Testis (tissue), 2 donors: Measurements from ENCODE around the gene TNS3.

Source experiments
- CTCF ChIP-seq, 3 experiments: fragments of 450-650 bp in 2 of 3; fragments of 200-600 bp in 1 of 3; sonication (generic) in 1 of 3; IDR thresholded peaks; one replicate each; pipeline ENCODE4 v1.5.1; 2016 to 2019; ENCODE audit warnings: antibody characterized with exemption in 3 of 3, mild to moderate bottlenecking in 2 of 3, moderate library complexity in 1 of 3
- POLR2A ChIP-seq: fragments of 450-650 bp; IDR thresholded peaks from one replicate; pipeline ENCODE4 v1.6.1; 2017; ENCODE audit warnings: antibody characterized with exemption, mild to moderate bottlenecking, moderate library complexity

DNA sequence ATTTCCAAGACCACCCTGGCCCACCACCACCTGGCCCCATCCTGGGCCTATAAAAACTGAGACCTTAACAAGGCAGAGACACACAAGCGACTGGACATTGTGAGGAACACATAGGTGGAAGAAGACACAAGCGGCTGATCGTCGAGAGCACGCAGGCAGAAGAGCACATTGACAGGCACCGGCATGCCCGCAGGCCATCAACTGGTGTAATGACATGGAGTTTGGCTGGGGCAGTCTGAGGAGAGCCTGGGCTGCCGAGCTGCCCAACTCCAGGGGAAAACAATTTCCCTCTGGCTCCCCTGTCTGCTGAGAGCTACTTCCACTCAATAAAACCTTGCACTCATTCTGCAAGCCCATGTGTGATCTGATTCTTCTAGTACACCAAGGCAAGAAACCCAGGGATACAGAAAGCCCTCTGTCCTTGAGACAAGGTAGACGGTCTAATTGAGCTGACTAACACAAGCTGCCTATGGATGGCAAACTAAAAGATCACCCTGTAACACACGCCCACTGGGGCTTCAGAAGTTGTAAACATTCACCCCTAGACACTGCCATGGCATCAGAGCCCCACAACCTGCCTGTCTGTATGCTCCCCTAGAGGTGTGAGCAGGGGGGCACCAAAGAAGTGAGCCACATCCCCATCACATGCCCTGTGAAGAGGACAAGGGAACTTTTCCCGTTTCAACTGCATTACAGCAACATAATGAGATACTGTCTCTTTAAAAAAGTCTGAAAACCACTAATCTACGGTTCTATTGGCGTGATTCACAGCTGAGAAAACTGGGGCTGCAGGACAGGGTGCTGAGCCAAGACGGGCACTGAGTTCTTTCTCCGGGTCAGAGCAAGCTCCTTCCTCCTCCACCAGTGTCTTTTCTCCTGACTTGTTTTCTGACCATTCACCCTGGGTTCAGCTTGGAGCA is 18.5 kb upstream of the TNS3 start:
- TF ChIP-seq POLR2A (no peak), CTCF (IDR thresholded peaks at IDR 0.05) (no peak)
